RWPE2 (cell line): ENCODE measurements around the gene RERG.
"Not testable (repeated sequence)": the region's sequence is repeated elsewhere in the genome, so short reads cannot be mapped to it uniquely, and the experiment has no call there.

ENCODE experiments used
- ATAC-seq: fragments of 200-7000 bp; cut with Tn5 transposase; 3 replicates; pipeline ENCODE4 v1.9.1; 2021; ENCODE audit warnings: low read depth
- DNase-seq: peaks from one replicate; pipeline ENCODE4 v3.0.0-alpha.2; 2020; ENCODE audit warnings: low spot score
- H3K27ac ChIP-seq: fragments of 450-650 bp; 2 replicates; pipeline ENCODE4 v1.5.1; 2017; ENCODE audit warnings: mild to moderate bottlenecking; ENCODE audit not compliant: poor library complexity, severe bottlenecking
- H3K27me3 ChIP-seq: fragments of 250-450 bp; sonication (Bioruptor Pico); 2 replicates; pipeline ENCODE4 v1.5.1; 2021; ENCODE audit warnings: mild to moderate bottlenecking, moderate library complexity; ENCODE audit not compliant: insufficient read depth, poor library complexity, severe bottlenecking
- H3K36me3 ChIP-seq: fragments of 250-450 bp; sonication (Bioruptor Pico); 2 replicates; pipeline ENCODE4 v1.5.1; 2020; ENCODE audit warnings: low read depth, mild to moderate bottlenecking, moderate library complexity
- H3K4me1 ChIP-seq: fragments of 250-450 bp; sonication (Bioruptor Pico); 2 replicates; pipeline ENCODE4 v1.5.1; 2021; ENCODE audit warnings: mild to moderate bottlenecking, moderate library complexity; ENCODE audit not compliant: insufficient read depth, poor library complexity, severe bottlenecking
- H3K4me3 ChIP-seq: fragments of 250-450 bp; sonication (Bioruptor Pico); 2 replicates; pipeline ENCODE4 v1.5.1; 2021; ENCODE audit warnings: mild to moderate bottlenecking, moderate library complexity; ENCODE audit not compliant: severe bottlenecking
- H3K9me3 ChIP-seq: fragments of 250-450 bp; sonication (Bioruptor Pico); 2 replicates; pipeline ENCODE4 v1.5.1; 2021; ENCODE audit warnings: mild to moderate bottlenecking, moderate library complexity; ENCODE audit not compliant: severe bottlenecking
- TF ChIP-seq, protein P1 (sequence below): fragments of 450-650 bp; IDR thresholded peaks from one replicate; pipeline ENCODE4 v1.5.1; 2017; ENCODE audit warnings: mild to moderate bottlenecking, moderate library complexity; ENCODE audit not compliant: poor library complexity, severe bottlenecking

The RERG gene

DNA sequence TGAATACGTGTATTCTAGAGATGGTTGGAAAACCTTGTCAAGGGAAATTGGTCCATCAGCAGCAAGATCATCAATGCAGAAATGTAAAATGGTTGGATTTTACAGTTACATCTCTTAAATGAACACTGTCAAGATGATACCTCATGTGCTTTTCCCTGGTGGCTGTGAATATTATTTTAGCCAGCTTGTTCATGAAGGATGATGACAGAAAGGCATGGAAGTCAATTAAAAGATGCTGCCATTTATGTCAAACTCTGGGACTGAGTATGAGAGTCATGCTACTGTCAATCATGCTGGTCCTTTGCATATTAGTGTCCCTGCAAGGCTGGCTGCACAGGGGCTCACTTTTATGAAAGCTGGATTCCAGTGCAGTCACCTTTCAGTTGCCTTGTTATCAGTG is 10.3 kb upstream of the RERG start:
- ATAC-seq = no peak
- Histone ChIP-seq H3K4me3 (no peak overlapping the region), H3K9me3 (no peaks in the 10 kb centered on the region), H3K27me3 (no peaks in the 10 kb centered on the region), H3K4me1 (no peaks in the 10 kb centered on the region), H3K27ac (no peak overlapping the region), H3K36me3 (no peaks in the 10 kb centered on the region)
- TF ChIP-seq, protein P1, sequence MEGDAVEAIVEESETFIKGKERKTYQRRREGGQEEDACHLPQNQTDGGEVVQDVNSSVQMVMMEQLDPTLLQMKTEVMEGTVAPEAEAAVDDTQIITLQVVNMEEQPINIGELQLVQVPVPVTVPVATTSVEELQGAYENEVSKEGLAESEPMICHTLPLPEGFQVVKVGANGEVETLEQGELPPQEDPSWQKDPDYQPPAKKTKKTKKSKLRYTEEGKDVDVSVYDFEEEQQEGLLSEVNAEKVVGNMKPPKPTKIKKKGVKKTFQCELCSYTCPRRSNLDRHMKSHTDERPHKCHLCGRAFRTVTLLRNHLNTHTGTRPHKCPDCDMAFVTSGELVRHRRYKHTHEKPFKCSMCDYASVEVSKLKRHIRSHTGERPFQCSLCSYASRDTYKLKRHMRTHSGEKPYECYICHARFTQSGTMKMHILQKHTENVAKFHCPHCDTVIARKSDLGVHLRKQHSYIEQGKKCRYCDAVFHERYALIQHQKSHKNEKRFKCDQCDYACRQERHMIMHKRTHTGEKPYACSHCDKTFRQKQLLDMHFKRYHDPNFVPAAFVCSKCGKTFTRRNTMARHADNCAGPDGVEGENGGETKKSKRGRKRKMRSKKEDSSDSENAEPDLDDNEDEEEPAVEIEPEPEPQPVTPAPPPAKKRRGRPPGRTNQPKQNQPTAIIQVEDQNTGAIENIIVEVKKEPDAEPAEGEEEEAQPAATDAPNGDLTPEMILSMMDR = no peak
- DNase-seq = no peak

DNA sequence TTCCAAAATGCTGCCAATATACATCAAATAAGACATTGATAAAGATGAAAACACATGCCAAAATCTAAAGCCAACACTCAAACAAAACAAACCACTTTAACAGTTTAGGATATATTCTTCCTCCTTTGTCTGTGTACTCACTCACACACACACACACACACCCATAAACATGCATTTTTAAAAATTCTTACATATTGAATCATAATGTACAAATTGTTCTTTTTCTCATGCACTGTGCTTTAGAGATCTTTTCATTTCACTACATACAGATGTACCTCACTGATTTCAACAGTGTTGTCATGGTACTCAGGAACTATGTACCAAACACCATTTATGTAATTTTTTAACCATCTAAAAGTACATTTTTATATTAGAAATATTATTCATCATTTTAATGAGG is 9.5 kb upstream of the RERG start:
- Histone ChIP-seq H3K9me3 (no peaks in the 10 kb centered on the region), H3K27me3 (no peaks in the 10 kb centered on the region), H3K4me3 (no peak overlapping the region), H3K27ac (no peak overlapping the region), H3K36me3 (no peaks in the 10 kb centered on the region), H3K4me1 (no peaks in the 10 kb centered on the region)
- TF ChIP-seq, protein P1 = no peak
- ATAC-seq (peak; percentile 42; the same call in 1 of the 3 replicates), DNase-seq (no peak)

DNA sequence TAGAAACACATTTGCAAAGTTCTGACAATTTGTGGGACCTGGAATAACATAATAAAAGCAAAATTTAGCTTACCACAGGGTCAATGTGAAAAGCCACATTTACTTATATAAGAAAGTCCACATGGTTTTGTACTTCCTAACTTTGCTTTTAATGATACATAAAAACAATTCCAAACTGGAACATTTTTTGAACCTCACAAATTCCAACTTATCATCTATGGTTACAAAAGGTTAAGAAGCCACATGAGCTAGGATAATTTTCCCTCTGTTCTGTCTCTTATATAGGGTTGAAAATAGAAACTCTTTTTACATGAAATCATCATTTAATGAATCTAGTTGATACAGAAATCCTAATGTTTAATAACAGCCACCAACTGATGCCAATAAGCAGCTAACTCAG is 8.9 kb upstream of the RERG start:
- H3K27ac ChIP-seq = no peak overlapping the region
- H3K27me3 ChIP-seq = no peaks in the 10 kb centered on the region
- no peak overlapping the region for H3K4me3 ChIP-seq
- no peaks in the 10 kb centered on the region for H3K9me3 ChIP-seq
- H3K4me1 ChIP-seq = no peaks in the 10 kb centered on the region
- no peak for ATAC-seq
- TF ChIP-seq, protein P1 = no peak
- no peaks in the 10 kb centered on the region for H3K36me3 ChIP-seq
- DNase-seq = no peak

DNA sequence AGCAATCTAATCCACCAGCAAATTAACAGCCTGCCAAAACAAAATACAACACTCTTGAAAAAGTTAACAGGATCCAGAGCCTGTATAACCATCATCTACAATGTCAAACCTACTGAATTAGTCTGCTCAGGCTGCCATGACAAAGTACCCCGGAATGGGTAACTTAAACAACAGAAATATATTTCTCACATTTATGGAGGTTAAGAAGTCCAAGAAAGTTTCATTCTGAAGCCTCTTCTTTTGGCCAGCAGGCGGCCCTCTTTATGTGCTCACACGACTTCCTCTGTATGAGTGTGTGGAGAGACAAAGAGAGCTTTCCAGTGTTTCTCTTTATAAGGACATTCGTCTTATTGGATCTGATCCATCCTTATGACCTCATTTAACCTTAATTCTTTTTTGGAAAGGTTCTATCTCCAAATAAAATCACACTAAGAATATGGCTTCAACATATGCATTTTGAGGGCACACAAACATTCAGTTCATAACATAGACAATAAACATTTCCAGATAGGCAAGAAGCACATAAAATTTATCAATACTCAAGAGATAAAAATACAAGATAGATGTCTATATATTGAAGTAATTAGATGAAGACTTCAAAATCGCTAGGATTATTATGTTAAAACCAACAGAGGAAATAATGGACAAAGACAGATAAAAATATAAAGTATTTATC is 5.9 kb upstream of the RERG start:
- no peak overlapping the region for H3K4me3 ChIP-seq
- TF ChIP-seq, protein P1 = peak; percentile 63
- ATAC-seq (peak; percentile 52; the same call in 1 of the 3 replicates), DNase-seq (no peak)
- no peaks in the 10 kb centered on the region for H3K27me3 ChIP-seq
- no peaks in the 10 kb centered on the region for H3K4me1 ChIP-seq
- no peaks in the 10 kb centered on the region for H3K9me3 ChIP-seq
- no peaks in the 10 kb centered on the region for H3K36me3 ChIP-seq
- H3K27ac ChIP-seq = no peak overlapping the region

DNA sequence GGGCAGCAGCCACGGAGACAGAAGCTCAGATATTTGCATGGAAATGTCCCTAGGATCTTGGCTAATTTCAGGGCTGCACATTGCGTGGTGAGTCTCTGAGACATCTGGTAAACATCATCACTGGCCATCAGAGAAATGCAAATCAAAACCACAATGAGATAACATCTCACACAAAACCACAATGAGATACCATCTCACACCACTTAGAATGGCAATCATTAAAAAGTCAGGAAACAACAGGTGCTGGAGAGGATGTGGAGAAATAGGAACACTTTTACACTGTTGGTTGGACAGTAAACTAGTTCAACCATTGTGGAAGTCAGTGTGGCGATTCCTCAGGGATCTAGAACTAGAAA is 4.6 kb upstream of the RERG start:
- DNase-seq, H3K27ac ChIP-seq, H3K27me3 ChIP-seq, ATAC-seq, H3K9me3 ChIP-seq, H3K4me1 ChIP-seq, H3K4me3 ChIP-seq, H3K36me3 ChIP-seq: not testable (repeated sequence)
